Measurements from ENCODE around the gene WDR13.

WDR13 gene

DNA sequence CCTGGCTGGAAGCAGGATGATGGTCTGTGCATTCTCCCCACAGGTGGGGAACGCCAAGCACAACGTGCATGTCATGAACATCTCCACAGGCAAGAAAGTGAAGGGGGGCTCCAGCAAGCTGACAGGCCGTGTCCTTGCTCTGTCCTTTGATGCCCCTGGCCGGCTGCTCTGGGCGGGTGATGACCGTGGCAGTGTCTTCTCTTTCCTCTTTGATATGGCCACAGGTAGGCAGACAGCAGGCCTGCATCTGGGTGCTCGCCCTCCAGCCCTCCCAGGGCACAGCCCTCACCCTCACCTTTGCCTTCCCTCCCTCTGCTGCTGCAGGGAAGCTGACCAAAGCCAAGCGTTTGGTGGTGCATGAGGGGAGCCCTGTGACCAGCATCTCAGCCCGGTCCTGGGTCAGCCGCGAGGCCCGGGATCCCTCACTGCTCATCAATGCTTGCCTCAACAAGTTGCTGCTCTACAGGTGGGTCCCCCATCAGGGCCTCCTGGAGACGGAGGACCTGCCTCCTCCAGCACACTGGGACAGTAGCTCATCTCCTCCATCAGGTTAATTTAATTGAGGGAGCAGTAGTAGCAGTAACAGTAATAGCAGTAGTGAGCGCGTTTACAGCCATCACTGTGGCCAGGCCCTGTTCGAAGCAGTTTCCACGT lies 4.6 kb downstream of the WDR13 start:
- H3K79me2 ChIP-seq (ENCODE audit: insufficient read depth, low read length) = peaks cover 5% of the 10 kb centered on the region
- no peak for TF ChIP-seq EZH2 (IDR thresholded peaks at IDR 0.05; ENCODE audit: borderline replicate concordance, low read depth, low read length, severe bottlenecking)
- TF ChIP-seq, protein P1, sequence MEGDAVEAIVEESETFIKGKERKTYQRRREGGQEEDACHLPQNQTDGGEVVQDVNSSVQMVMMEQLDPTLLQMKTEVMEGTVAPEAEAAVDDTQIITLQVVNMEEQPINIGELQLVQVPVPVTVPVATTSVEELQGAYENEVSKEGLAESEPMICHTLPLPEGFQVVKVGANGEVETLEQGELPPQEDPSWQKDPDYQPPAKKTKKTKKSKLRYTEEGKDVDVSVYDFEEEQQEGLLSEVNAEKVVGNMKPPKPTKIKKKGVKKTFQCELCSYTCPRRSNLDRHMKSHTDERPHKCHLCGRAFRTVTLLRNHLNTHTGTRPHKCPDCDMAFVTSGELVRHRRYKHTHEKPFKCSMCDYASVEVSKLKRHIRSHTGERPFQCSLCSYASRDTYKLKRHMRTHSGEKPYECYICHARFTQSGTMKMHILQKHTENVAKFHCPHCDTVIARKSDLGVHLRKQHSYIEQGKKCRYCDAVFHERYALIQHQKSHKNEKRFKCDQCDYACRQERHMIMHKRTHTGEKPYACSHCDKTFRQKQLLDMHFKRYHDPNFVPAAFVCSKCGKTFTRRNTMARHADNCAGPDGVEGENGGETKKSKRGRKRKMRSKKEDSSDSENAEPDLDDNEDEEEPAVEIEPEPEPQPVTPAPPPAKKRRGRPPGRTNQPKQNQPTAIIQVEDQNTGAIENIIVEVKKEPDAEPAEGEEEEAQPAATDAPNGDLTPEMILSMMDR (IDR thresholded peaks at IDR 0.05; ENCODE audit: borderline replicate concordance, extremely low read depth, low read length, poor library complexity, severe bottlenecking) = no peak
- H3K4me2 ChIP-seq (ENCODE audit: insufficient read depth, low read length) = no peak overlapping the region
- no peaks in the 10 kb centered on the region for H4K20me1 ChIP-seq (ENCODE audit: insufficient read depth, low read length)
- H3K9ac ChIP-seq (ENCODE audit: low read depth, low read length) = no peak overlapping the region
- H3K27me3 ChIP-seq (ENCODE audit: insufficient read depth, low read length, poor library complexity) = no peaks in the 10 kb centered on the region
- no peaks in the 10 kb centered on the region for H3K9me3 ChIP-seq (ENCODE audit: insufficient read depth, low read length, severe bottlenecking)
- no peak overlapping the region for H3K27ac ChIP-seq (ENCODE audit: low read length)
- no peak overlapping the region for H3K4me3 ChIP-seq (ENCODE audit: low read depth in 1 of 2, low read length in 2 of 2)
- DNase-seq = no peak
- H3K4me1 ChIP-seq (ENCODE audit: insufficient read depth, low read length) = peaks cover 15% of the 10 kb centered on the region
- H3K36me3 ChIP-seq (ENCODE audit: insufficient read depth, low read length) = peaks cover 28% of the 10 kb centered on the region
- no peak overlapping the region for H2AFZ ChIP-seq (ENCODE audit: low read depth, low read length)
- ATAC-seq (ENCODE audit: insufficient read depth, low read depth) = no peak

- Histone ChIP-seq H3K27ac (ENCODE audit: low read length) (no peak overlapping the region), H3K9ac (ENCODE audit: low read depth, low read length) (no peak overlapping the region), H3K36me3 (ENCODE audit: insufficient read depth, low read length) (peaks cover 12% of the 10 kb centered on the region), H4K20me1 (ENCODE audit: insufficient read depth, low read length) (no peaks in the 10 kb centered on the region), H2AFZ (ENCODE audit: low read depth, low read length) (no peak overlapping the region), H3K9me3 (ENCODE audit: insufficient read depth, low read length, severe bottlenecking) (no peaks in the 10 kb centered on the region), H3K79me2 (ENCODE audit: insufficient read depth, low read length) (no peaks in the 10 kb centered on the region), H3K27me3 (ENCODE audit: insufficient read depth, low read length, poor library complexity) (no peaks in the 10 kb centered on the region), H3K4me2 (ENCODE audit: insufficient read depth, low read length) (no peak overlapping the region), H3K4me3 (ENCODE audit: low read depth in 1 of 2, low read length in 2 of 2) (no peak overlapping the region), H3K4me1 (ENCODE audit: insufficient read depth, low read length) (no peaks in the 10 kb centered on the region)
- ATAC-seq (ENCODE audit: insufficient read depth, low read depth) (no peak), DNase-seq (no peak)
- TF ChIP-seq, protein P1 (IDR thresholded peaks at IDR 0.05; ENCODE audit: borderline replicate concordance, extremely low read depth, low read length, poor library complexity, severe bottlenecking) = no peak
- no peak for TF ChIP-seq EZH2 (IDR thresholded peaks at IDR 0.05; ENCODE audit: borderline replicate concordance, low read depth, low read length, severe bottlenecking)
Measured at GRCh38 chrX:48604701-48605100, 7.4 kb downstream of the WDR13 start.

DNA sequence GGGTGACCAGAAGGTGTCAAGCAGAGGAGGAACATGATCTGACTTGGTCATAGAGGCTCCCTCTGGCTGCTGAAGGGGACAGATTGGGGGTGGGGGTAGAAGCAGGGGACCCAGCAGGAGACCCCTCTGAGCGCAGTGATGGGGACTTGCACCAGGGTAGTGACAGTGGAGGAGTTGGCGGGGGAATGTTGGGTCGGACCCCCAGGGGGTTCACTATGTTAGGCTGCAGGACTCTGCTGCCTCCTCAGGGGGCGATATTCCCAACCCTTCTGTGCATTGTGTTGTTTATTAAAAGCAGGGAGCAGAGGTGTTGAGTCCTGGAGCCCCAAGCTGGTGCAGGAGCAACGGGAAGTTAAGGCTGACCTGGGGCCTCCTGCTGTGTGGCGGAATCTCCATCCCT lies 8.8 kb downstream of the WDR13 start:
- Histone ChIP-seq H3K27me3 (ENCODE audit: insufficient read depth, low read length, poor library complexity) (no peaks in the 10 kb centered on the region), H2AFZ (ENCODE audit: low read depth, low read length) (no peak overlapping the region), H3K79me2 (ENCODE audit: insufficient read depth, low read length) (no peaks in the 10 kb centered on the region), H3K36me3 (ENCODE audit: insufficient read depth, low read length) (peaks cover 4% of the 10 kb centered on the region), H3K27ac (ENCODE audit: low read length) (no peak overlapping the region), H4K20me1 (ENCODE audit: insufficient read depth, low read length) (no peaks in the 10 kb centered on the region), H3K4me1 (ENCODE audit: insufficient read depth, low read length) (no peaks in the 10 kb centered on the region), H3K4me3 (ENCODE audit: low read depth in 1 of 2, low read length in 2 of 2) (no peak overlapping the region), H3K9me3 (ENCODE audit: insufficient read depth, low read length, severe bottlenecking) (no peaks in the 10 kb centered on the region), H3K9ac (ENCODE audit: low read depth, low read length) (no peak overlapping the region), H3K4me2 (ENCODE audit: insufficient read depth, low read length) (no peak overlapping the region)
- ATAC-seq (ENCODE audit: insufficient read depth, low read depth) = no peak
- TF ChIP-seq, protein P1 (IDR thresholded peaks at IDR 0.05; ENCODE audit: borderline replicate concordance, extremely low read depth, low read length, poor library complexity, severe bottlenecking) = no peak
- TF ChIP-seq EZH2 (IDR thresholded peaks at IDR 0.05; ENCODE audit: borderline replicate concordance, low read depth, low read length, severe bottlenecking) = no peak
- no peak for DNase-seq
